Astrocyte (in vitro differentiated cells and primary cell): ENCODE results near the gene PLPP2. TPM values are rescaled to one million over a fixed set of nuclear protein-coding genes. Genes with fewer than 3 reads are reported as not detected.

ENCODE experiments used
- DNase-seq: peaks from one replicate; pipeline ENCODE4 v3.0.0-alpha.2; 2010; ENCODE audit warnings: low read depth
- FAIRE-seq: peaks from 2 replicates; lab custom pipeline; 2011; peaks lifted over from hg19 to GRCh38; lab: Jason Lieb, UNC
- H2AFZ ChIP-seq: 2 replicates; pipeline ENCODE4 v1.6.0; 2012; ENCODE audit warnings: low read depth, low read length, inconsistent platforms
- H3K27ac ChIP-seq: 2 replicates; pipeline ENCODE4 v1.5.1; 2011; ENCODE audit warnings: low read depth, low read length, inconsistent platforms
- H3K27me3 ChIP-seq: 2 replicates; pipeline ENCODE4 v1.6.0; 2011; ENCODE audit warnings: low read length, inconsistent platforms; ENCODE audit not compliant: insufficient read depth
- H3K36me3 ChIP-seq: 2 replicates; pipeline ENCODE4 v1.5.1; 2011; ENCODE audit warnings: low read length, inconsistent platforms; ENCODE audit not compliant: insufficient read depth
- H3K4me1 ChIP-seq: 2 replicates; pipeline ENCODE4 v1.5.1; 2011; ENCODE audit warnings: low read length, inconsistent platforms; ENCODE audit not compliant: insufficient read depth
- H3K4me2 ChIP-seq: 2 replicates; pipeline ENCODE4 v1.6.0; 2012; ENCODE audit warnings: low read length, inconsistent platforms
- H3K4me3 ChIP-seq: 2 replicates; pipeline ENCODE4 v1.5.1; 2011; ENCODE audit warnings: low read depth, mild to moderate bottlenecking, low read length, inconsistent platforms; ENCODE audit not compliant: insufficient read depth
- H3K79me2 ChIP-seq: 2 replicates; pipeline ENCODE4 v1.6.0; 2012; ENCODE audit warnings: mild to moderate bottlenecking, low read length, inconsistent platforms; ENCODE audit not compliant: insufficient read depth
- H3K9ac ChIP-seq: 2 replicates; pipeline ENCODE4 v1.6.0; 2012; ENCODE audit warnings: mild to moderate bottlenecking, low read length, inconsistent platforms
- H3K9me3 ChIP-seq: 2 replicates; pipeline ENCODE4 v1.5.1; 2012; ENCODE audit warnings: low read depth, mild to moderate bottlenecking, low read length, inconsistent platforms; ENCODE audit not compliant: insufficient read depth
- H4K20me1 ChIP-seq: 2 replicates; pipeline ENCODE4 v1.6.0; 2012; ENCODE audit warnings: low read length, inconsistent platforms; ENCODE audit not compliant: insufficient read depth
- H3K27ac Mint-ChIP-seq: one replicate; pipeline ENCODE4 v1.8.0; 2021; ENCODE audit warnings: mild to moderate bottlenecking, mixed read lengths; ENCODE audit not compliant: unreplicated experiment
- H3K27me3 Mint-ChIP-seq: one replicate; pipeline ENCODE4 v1.8.0; 2021; ENCODE audit warnings: low read depth, mixed read lengths; ENCODE audit not compliant: unreplicated experiment
- H3K36me3 Mint-ChIP-seq: one replicate; pipeline ENCODE4 v1.8.0; 2021; ENCODE audit warnings: low read depth, mixed read lengths; ENCODE audit not compliant: unreplicated experiment
- H3K4me1 Mint-ChIP-seq: one replicate; pipeline ENCODE4 v1.8.0; 2021; ENCODE audit warnings: low read depth, mixed read lengths; ENCODE audit not compliant: unreplicated experiment
- H3K4me3 Mint-ChIP-seq: one replicate; pipeline ENCODE4 v1.8.0; 2021; ENCODE audit warnings: mild to moderate bottlenecking, moderate library complexity, mixed read lengths; ENCODE audit not compliant: unreplicated experiment
- H3K9me3 Mint-ChIP-seq: one replicate; pipeline ENCODE4 v1.8.0; 2021; ENCODE audit warnings: mild to moderate bottlenecking, mixed read lengths; ENCODE audit not compliant: unreplicated experiment
- CTCF ChIP-seq: IDR thresholded peaks from 2 replicates; pipeline ENCODE4 v1.5.1; 2011; ENCODE audit warnings: low read depth, mild to moderate bottlenecking, inconsistent platforms, low read length, moderate library complexity; ENCODE audit not compliant: insufficient read depth
- EZH2 ChIP-seq: IDR thresholded peaks from 2 replicates; pipeline ENCODE4 v1.6.1; 2012; ENCODE audit warnings: mild to moderate bottlenecking, low read length, inconsistent platforms; ENCODE audit not compliant: insufficient read depth
- total RNA-seq: library from RNA; stranded (reverse); gene quantifications from 2 replicates; pipeline ENCODE4 v1.2.1, GENCODE V29; 2021

Gene PLPP2
- total RNA-seq, 1 donor from 2014 or later, result 3.7 TPM

- FAIRE-seq (no peak), DNase-seq (no peak)
- peak overlapping the region; percentile 43 for H3K4me3 Mint-ChIP-seq
- H4K20me1 ChIP-seq, result no peaks in the 10 kb centered on the region
- H3K36me3 ChIP-seq, result no peaks in the 10 kb centered on the region
- no peaks in the 10 kb centered on the region for H3K79me2 ChIP-seq
- TF ChIP-seq CTCF (no peak), EZH2 (no peak)
- H3K4me1 ChIP-seq, result no peaks in the 10 kb centered on the region
- H3K4me3 ChIP-seq, result no peak overlapping the region
- no peaks in the 10 kb centered on the region for H3K27me3 ChIP-seq
- H3K27me3 Mint-ChIP-seq, result peaks cover 22% of the 10 kb centered on the region
- no peaks in the 10 kb centered on the region for H3K4me1 Mint-ChIP-seq
- H3K4me2 ChIP-seq, result no peak overlapping the region
- H3K27ac ChIP-seq, result no peak overlapping the region
- H3K27ac Mint-ChIP-seq, result no peak overlapping the region
- peaks cover 5% of the 10 kb centered on the region for H3K36me3 Mint-ChIP-seq
- no peaks in the 10 kb centered on the region for H3K9me3 Mint-ChIP-seq
- H3K9me3 ChIP-seq, result no peaks in the 10 kb centered on the region
- H3K9ac ChIP-seq, result no peak overlapping the region
- no peak overlapping the region for H2AFZ ChIP-seq
Observed at GRCh38 chr19:279656-280055, 11.5 kb downstream of the PLPP2 start.

- Mint-ChIP-seq H3K4me3 (peak overlapping the region; percentile 43), H3K27ac (no peak overlapping the region), H3K9me3 (no peaks in the 10 kb centered on the region), H3K27me3 (peaks cover 22% of the 10 kb centered on the region), H3K36me3 (peaks cover 5% of the 10 kb centered on the region), H3K4me1 (no peaks in the 10 kb centered on the region)
- TF ChIP-seq CTCF, result no peak
- TF ChIP-seq EZH2, result no peak
- H2AFZ ChIP-seq, result no peak overlapping the region
- DNase-seq (no peak), FAIRE-seq (no peak)
- no peaks in the 10 kb centered on the region for H3K36me3 ChIP-seq
- no peaks in the 10 kb centered on the region for H3K4me1 ChIP-seq
- no peak overlapping the region for H3K27ac ChIP-seq
- H3K4me3 ChIP-seq, result no peak overlapping the region
- no peaks in the 10 kb centered on the region for H3K27me3 ChIP-seq
- H3K4me2 ChIP-seq, result no peak overlapping the region
- H3K79me2 ChIP-seq, result no peaks in the 10 kb centered on the region
- no peaks in the 10 kb centered on the region for H3K9me3 ChIP-seq
- no peak overlapping the region for H3K9ac ChIP-seq
- H4K20me1 ChIP-seq, result no peaks in the 10 kb centered on the region
Observed at GRCh38 chr19:279231-279630, 12.0 kb downstream of the PLPP2 start.

- Mint-ChIP-seq H3K4me1 (no peaks in the 10 kb centered on the region), H3K9me3 (no peaks in the 10 kb centered on the region), H3K36me3 (peaks cover 5% of the 10 kb centered on the region), H3K4me3 (no peak overlapping the region), H3K27me3 (peaks cover 28% of the 10 kb centered on the region), H3K27ac (no peak overlapping the region)
- H4K20me1 ChIP-seq, result no peaks in the 10 kb centered on the region
- no peaks in the 10 kb centered on the region for H3K36me3 ChIP-seq
- H3K9ac ChIP-seq, result no peak overlapping the region
- TF ChIP-seq CTCF (no peak), EZH2 (no peak)
- no peak overlapping the region for H3K4me3 ChIP-seq
- no peaks in the 10 kb centered on the region for H3K79me2 ChIP-seq
- H3K4me2 ChIP-seq, result no peak overlapping the region
- H3K27ac ChIP-seq, result no peak overlapping the region
- H3K9me3 ChIP-seq, result no peaks in the 10 kb centered on the region
- no peak overlapping the region for H2AFZ ChIP-seq
- no peaks in the 10 kb centered on the region for H3K27me3 ChIP-seq
- FAIRE-seq (no peak), DNase-seq (peak; percentile 22)
- no peaks in the 10 kb centered on the region for H3K4me1 ChIP-seq
Observed at GRCh38 chr19:277581-278165, 13.5 kb downstream of the PLPP2 start.
